HG03575 (cell line): ENCODE data around the gene TET3.

Source experiments
- ATAC-seq: cut with Tn5 transposase; IDR thresholded peaks from one replicate; pipeline ENCODE4 v1.9.1; 2021; ENCODE audit not compliant: unreplicated experiment, insufficient number of reproducible peaks, low FRiP score; ENCODE audit errors: extremely low read depth

The TET3 gene

DNA sequence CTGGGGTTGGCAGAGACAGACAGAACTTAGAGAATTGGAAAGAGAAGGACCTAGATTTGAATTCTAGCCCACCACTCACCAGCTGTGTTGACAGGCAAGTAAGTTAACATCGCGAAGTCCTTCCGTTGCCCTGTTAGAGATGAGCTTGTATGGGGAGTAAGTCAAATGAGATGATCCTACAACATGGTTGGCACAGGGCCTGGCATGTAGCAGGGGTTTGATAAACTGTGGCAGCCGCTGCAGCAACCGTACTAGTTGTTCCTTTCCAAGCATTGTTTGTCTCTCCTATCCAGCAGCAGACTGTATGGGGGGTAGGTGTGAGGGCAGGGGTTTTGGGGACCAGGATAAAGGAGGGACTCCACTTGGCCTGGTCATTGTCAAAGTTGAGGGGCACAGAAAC is 16.0 kb downstream of the TET3 start:
- ATAC-seq, result no peak

DNA sequence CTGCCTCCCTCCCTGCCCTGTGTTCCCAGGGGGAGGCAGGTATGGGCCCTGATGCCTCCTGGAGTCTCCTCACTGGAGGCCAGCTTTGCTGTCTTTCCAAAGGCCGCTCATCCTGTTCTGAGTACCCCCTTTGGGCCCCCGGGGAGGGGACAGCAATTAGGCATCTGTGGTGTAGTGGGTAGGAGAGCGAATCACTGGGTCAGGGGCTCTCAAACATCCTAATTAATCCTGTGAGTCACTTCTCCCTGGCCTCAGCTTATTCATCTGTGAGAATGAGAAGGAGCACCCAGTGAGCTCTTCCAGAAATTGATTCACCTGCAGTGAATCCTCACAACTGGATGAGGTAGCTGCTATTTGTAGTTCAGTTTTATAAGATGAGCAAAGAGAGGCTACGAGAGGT is 16.4 kb downstream of the TET3 start:
- ATAC-seq, result no peak

DNA sequence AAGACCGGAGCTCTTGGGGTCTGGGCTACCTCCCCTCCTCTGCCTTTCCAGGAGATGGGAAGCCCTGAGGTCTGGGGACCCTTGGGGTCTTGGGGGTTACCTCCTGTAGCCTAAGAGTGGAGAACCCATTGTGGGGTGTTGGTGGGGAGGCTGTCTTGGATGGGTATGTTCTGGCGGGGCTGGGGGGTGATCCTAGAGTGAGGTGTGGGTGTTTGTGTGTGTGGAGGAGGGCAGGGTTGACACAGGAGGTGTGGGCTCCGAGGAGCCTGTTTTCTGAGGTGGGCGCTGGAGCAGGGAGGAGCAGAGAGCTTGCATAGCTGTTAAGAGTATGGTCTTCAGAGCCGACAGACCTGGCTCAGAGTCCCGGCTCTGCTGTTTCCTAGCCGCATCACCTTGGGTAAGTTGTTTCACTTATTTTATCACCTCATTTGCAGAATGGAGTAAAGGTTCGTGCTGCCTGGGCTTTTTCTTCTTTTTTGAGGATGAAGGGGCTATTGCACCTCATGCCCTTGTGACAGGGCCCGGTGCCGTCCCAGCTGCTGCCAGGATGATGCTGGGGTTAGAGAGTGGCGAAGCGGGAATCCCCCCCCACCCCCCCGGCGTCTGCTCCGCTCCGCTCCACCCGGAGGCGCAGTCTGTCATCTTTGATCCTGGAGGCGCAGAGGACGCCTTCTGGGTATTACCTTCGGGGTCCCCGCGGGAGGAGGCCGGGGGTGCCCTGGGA is 17.2 kb downstream of the TET3 start:
- no peak for ATAC-seq

DNA sequence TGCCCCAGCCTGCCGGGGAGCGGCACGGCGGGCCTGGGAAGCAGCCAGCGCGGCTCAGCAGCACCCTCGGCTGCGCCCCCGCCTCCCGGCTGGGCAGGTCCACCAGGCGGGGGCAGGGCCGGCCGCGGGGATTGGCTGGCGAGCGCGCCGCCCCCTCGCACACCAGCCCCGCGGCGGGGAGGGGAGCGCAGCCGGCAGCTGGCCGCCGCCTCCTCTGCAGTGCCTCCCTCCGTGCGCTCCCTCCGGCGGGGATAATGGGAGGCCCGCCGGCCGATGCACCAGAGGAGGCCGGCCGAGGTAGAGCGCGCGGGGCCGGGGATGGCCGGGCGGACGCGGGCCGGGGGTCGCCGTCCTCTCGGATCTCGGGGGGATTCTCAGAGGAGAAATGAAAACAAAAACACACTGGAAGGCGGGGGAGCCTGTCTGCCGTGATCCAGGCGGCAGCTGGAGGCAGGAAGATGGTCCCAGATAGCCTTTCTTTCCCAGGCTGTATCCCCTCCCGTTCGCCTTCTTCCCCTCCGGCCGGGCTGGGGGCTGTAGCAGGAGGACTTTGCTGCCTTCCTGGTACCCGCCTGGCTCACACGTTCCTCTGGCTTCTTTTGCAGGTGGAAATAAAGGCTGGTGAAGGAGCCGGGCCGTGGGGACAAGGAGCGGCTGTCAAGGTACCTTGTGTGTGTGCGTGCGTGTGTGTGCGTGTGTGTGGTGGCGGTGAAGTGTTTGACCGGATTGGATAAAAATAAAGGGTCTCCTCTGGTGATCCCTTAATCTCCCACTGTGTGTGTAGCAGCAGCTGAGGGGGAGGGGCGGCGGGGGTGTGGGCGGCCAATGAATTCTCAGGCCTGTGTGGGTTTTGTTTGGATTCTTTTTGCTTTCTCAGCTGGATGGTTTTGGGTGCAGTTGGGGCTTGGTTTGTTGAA is 18.1 kb downstream of the TET3 start:
- ATAC-seq, result no peak

DNA sequence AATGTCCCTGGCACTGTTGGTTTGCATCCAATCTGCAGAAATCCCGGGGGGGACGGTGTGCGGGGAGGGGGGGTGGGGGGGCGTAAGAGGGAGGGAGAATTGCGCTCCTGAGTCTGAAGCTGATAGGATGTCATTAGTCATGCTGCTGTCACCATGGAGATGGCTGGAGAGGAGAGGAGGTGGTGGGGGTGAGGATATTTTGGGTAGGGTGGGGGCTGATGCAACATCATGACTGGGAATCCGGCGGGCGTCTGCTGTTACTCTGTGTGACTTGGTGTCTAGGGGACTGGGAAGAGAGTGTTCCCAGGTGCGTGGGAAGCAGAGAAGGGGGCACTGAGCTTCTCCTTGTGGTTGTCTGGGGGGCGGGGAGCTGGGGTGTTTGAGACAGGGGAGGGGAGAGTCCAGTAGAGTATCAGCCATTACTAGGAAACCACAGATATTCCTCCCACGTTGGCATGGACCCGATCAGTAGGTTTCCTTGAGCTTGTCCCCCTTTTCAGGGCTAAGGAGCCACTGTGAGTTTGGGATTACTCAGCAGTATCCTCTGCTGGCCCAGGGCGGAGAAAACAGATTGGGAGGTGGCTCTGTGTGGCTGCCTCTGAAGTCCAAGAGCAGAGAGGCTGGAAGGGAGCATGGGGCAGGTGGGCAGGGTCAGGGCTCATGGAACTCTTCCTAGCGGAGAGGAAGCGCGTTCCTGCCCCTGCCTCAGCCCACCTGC is 18.9 kb downstream of the TET3 start:
- no peak for ATAC-seq

DNA sequence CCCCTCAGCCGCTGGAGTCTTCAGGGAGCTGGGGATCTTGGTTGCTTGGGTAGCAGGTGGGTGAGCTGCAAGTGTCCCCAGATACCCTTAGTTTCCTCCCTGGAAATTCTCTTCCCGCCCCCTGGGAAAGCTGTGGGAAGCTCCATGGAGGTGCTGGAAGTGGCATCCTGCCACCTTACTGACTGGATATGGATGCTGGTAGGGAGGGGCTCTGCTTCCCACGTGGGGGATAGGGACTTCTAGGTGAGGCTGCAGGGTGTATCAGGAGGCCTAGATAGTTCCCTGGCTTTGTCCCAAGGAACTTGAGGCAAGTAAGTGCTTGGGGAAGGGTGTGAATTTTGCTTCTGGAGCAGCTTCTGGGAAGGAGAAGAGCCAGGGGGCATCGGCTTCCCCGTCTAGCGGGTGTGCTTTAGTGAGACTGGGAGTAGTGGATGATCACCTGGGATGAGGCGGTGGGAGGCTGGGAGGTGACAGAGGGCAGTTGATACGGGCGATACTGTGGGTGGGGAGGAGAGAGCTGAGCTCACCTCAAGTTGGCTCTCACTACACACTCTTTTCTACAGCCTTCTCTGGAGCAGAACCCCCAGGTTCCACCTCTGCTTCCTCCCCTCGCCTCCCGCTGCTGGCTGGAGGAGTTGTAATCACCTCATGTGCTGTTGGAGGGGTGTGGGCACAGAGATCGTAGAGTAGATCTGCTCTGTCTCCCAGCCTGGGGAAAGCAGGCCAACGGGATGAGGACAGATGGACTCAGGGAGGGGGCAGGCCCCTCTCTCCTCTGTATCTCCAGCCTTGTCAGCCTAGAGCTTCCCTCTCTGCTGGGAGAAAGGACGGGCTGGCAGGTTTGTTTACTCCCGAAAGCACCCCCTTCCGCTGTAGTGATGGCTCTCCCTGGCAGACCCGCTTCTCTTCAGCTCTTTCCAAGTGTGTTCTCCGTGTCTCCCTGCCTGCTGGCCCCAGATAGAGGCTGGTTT is 19.8 kb downstream of the TET3 start:
- no peak for ATAC-seq

DNA sequence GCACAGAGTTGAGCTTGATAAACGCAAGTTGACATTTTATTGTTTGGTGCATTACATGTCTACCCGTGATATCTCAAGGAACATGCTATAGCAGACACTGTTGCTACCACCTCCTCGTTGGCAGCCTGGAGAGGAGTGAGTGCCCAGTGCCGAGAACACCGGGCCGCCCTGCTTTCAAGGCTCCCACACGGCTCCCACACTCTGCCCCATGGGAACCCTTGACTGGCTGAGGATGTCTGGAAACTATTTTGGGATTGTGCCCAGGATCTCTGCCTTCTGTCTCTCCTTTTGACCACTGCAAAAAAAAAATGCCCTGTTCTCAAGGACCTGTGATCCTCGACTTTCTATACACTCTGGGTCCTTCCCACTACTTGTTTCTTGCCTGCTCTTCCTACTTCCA is 21.1 kb downstream of the TET3 start:
- no peak for ATAC-seq

DNA sequence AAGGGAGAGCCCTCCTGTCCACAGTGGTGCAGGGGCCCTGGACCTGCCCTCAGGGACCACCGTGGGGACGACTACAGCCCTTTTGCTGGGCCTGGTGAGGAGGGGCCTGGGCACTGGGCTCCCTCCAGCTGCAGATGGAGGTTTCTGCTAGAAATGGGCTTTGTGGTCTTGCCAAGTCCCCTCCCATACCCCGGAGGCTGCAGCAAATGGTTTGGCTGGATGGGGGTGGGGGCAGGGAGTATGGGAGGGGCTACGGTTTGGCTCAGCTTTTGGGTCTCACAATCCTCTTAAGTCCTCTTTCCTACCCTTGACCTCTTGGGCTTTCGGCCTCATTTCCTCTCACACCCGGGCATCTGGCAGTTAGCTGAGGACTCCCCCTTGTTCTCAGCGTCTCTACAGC is 21.7 kb downstream of the TET3 start:
- no peak for ATAC-seq

DNA sequence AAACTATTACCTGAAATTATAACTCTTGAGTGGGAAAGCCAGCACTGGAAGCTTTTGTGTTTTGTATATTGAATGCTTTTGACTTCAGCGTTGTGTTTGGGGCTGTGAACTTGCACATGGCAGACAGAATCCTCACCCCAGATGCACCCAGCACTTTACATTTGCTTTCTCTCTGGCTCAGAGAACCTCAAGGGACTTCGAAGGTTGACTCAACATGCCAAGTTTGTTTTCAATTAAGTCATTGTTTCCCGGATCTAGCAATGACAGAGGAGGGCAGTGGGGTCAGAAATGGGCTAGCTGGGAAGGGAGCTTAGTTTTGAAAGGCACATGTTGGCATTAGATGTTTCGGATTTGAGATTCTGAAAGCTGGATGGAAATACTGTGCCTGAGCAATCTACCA is 22.4 kb downstream of the TET3 start:
- no peak for ATAC-seq

DNA sequence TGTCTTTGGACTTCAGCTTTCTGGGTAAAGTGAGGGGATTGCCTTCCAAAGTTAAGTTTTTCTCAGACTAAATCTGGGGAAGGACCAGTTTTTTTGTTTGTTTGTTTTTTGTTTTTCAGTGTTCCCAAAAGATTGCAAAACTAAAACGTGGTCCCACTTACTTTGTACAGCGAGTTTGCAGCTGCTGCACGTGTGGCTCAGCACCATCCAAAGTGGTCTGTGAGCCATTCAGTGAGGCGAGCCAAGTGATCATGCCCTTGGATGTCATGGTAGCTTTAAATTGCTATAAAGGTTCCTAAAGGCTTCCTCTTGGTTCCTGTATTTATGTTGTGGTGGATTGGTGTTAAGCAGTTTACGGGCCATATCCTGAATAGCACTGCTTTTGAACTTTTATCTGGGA is 23.0 kb downstream of the TET3 start:
- ATAC-seq, result no peak

DNA sequence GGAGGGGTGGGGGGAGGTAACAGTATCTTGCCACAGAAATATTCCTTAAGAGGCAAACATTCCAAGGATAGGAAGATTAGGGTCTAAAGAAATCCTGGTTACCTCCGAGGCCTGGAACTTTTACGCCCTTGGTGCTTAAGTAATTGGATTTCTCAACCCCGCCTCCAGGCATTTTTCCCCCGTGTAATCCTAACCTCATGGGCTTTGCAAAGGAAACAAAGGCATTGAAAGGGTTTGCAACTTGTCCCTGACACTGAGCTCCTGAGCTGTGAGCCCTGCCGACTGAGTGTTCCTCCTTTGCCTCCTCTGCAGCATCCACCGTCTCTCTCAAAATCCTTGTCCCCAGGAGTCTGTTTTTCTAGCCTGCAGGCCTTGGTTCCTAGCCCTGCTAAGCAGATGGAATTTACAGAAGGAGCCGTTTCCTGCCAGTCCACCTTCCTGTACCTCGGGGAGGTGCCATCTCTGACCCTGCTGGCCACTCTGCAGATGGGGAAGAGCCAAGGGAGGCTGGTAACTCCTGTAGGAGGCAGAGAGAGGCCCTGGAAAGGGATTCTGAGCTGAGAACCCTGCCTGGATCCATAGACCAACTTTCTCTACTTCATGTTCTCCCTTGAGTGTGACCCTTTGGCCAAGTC is 24.2 kb downstream of the TET3 start:
- ATAC-seq, result no peak

DNA sequence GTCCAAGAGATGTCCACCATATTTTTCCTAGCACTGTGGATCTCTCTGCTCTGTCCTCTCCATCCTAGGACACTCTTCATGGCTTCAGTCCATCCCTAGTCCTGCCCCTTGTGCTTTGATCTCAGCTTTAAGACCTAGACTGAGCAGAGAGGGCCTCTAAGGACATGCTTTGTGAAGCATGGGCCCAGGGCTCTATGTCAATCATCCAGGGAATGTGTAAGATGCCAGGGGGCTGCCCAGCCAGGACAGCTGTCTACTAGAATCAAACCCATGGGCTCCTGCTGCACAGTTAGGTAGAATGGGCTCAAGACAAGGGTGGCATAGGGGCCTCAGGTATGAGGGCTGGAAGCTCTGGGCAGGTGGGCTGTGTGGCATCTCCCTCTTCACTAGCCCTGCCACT is 24.9 kb downstream of the TET3 start:
- no peak for ATAC-seq

DNA sequence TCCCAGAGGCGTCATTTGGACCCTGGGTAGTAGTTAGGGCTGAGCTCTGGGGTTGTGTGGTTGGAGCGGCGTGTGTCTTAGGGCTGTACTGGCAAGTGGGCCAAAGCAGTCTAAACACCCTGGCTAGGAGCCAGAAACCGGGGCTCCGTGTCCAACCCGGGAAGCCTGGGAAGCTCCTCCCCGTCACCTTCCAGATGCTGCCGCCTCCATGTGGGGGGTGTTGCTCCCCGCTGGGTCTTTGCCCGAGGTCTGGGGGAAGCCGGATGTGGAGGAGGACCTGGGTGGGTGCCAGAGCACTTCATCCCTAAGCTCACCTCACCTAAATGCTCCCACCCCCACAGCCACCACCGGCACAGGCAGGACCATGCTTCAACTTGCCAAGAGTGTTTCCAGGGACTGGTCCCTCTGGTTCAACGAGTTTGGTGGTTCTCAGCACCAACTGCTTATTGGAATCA is 25.4 kb downstream of the TET3 start:
- no peak for ATAC-seq

DNA sequence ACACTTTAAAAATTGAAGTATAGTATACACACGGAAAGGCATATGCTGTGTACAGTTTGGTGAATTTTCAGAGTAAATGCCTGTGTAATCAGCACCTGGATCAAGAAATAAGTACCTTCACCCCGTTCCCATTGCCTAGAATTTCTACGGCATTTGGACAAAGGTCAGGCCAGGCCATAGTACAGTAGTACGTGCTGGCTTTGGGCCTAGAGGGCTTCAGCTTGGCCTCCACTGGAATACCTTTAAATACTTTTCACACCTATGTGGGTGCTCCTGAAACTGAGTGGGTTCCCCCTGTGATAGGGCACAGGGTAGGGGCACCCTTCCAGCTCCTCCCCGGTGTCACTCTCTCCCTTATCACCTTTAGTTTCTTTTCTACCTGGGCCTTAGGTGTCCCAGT is 26.5 kb downstream of the TET3 start:
- ATAC-seq, result no peak

DNA sequence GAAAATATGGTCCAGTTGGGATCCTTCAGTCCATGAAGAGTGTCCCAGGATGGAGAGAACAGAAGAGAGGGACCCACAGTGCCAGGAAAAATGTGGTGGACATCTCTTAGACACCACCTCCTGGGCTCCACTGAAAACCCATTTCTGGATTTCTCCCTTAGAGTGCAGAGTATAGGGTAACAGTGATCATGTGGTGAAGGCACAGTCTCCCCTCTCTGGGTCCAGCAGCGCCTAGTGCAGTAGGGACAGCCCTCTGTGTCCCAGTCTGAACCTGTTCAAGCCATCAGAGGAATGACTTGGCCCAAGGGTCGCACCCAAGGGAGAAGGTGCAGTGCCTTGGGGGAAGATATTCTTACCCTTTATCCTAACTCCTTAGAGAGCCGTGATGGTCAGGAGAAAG is 30.1 kb downstream of the TET3 start:
- no peak for ATAC-seq

DNA sequence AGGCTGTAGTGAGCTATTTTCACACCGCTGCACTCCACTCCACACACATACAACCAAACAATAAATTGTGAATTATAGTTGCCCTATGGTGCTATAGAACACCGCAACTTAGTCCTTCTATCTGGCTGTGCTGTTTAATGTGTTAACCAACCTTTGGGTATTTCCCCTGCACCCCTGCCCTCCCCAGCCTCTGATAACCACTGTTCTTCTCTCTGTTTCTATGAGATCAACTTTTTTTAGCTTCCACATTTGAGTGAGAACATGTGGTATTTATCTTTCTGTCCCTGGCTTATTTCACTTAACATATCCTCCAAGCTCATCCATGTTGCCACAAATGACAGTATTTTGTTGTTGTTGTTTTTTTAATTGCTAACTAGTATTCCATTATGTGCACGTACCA is 32.5 kb downstream of the TET3 start:
- ATAC-seq, result no peak

DNA sequence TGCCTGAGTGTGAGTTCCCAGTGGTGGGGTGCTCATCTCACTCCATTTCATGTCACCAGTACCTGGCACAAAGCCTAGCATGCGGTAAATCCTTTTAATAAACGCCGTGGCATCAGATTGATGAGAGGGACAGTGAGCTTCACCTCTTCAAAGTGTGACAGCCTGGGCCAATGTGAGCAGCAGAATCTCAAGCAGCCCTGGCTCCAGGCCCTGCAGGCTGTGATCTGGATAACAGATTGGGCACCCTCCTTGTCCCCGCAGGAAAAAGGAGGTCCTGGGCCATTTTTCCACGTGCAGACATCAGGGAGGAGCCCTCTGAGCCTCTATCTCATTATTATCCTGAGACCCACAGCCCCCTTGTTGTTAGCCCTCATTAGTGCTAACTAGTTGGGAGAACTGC is 34.8 kb downstream of the TET3 start:
- ATAC-seq, result no peak

DNA sequence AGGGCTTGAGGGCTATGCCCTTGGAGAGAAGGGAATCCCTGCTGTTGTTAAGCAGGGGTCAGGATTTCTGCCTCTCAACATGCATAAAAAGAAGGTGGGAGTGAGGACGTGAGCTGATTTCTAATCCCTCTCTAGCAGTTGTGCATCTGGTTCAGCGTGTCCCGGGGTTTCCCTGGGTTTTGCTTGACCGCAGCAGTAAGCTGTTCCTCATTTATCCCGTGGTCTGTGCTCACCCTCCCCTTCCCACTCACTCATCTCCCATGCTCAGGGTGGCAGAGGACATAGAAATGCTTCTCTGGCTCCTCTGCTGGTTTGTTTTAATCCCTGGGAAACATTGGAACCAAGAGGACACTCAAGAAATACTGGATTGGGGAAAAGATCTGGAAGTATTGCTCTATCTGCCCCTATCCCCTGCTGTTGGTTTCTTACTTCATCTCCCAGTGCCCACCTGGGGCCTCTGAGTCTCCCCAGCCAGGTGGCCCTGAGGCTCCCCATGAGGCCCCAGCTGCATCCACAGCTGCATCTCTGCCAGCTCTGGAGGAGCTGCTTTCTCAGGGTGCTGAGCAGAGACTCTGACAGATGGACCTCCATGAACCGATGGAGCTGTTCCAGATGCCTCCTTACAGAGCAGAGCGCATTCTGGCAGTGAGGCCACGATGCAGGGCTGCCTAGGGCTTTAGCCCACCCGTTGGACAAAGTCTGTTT is 36.1 kb downstream of the TET3 start:
- ATAC-seq, result no peak
